GM23248 (cell line): ENCODE measurements around the gene RENBP.

Experiments used
- EZH2 ChIP-seq: fragments of 200-600 bp; sonication (generic); IDR thresholded peaks from 2 replicates; pipeline ENCODE4 v1.6.1; 2018; ENCODE audit warnings: antibody characterized with exemption, mild to moderate bottlenecking; ENCODE audit not compliant: insufficient read depth, poor library complexity, severe bottlenecking
- EZH2phosphoT487 ChIP-seq: fragments of 200-600 bp; sonication (generic); IDR thresholded peaks from 2 replicates; pipeline ENCODE4 v1.6.1; 2018; ENCODE audit warnings: antibody characterized with exemption, moderate library complexity, mild to moderate bottlenecking, low read depth; ENCODE audit not compliant: insufficient read depth

DNA sequence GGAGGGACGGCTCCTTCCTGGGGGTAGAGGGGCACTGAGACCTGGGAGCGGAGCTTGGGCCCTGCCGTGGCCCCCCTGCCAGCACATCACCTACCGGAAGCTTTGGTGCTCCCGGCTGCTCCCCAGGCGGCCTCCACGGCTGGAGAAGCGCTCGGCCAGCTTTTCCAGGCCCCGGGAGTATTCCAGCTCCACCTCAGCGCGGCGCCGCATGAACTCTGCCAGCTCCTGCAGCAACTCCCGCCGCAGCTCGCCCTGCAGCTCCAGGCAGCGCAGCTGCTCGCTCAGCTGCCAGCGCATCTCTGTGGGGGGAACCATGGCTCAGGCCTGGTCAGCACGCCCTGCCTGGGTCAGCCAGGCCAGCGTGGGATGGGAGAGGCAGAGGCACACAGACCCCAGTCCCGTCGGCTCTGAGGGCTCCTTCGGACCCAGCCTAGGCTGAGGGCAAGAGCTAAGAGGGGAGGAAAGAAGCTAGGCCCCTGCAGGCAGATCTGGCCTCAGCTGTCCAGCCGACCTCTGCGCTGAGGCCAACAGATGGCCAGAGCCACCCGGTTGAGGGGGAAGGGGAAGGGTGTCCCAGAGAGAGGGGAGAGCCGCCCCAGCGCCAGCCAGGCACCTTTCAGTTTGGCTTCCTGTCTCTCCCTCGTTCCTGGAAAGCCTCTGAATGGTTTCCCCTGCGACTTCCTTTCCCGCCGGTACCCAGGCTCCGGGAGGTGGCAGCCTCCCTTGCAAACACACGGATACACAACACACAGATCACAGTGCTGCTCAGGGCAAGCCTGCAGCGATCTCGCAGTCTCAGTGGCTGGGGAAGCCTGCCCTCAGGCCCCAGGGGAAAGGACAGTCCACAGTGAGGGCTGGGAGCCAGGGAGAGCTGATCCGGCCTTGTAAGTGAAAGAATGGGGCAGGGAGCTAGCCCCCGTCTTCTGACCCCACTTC, 22.7 kb downstream of the RENBP start:
- TF ChIP-seq EZH2 (no peak), EZH2phosphoT487 (no peak)
